Colonic mucosa (tissue), 4 donors: ENCODE measurements around the gene MYD88. TPM values are rescaled to one million over a fixed set of nuclear protein-coding genes. Genes with fewer than 3 reads are reported as not detected.

Experiments
- DNase-seq: peaks from one replicate; pipeline ENCODE4 v3.0.0-alpha.2; 2020
- H3K27ac ChIP-seq: fragments of 200-600 bp; one replicate; pipeline ENCODE4 v1.8.0; 2021
- H3K27me3 ChIP-seq: fragments of 200-600 bp; one replicate; pipeline ENCODE4 v1.8.0; 2021
- H3K36me3 ChIP-seq: fragments of 200-600 bp; one replicate; pipeline ENCODE4 v1.8.0; 2021
- H3K4me1 ChIP-seq: fragments of 200-600 bp; one replicate; pipeline ENCODE4 v1.8.0; 2021; ENCODE audit warnings: mild to moderate bottlenecking
- H3K4me3 ChIP-seq: fragments of 200-600 bp; one replicate; pipeline ENCODE4 v1.8.0; 2021
- H3K9ac ChIP-seq, 2 donors: one replicate each; pipeline ENCODE4 v1.7.0; 2013; ENCODE audit warnings: control low read depth in 2 of 2, low read depth in 2 of 2, low read length in 2 of 2
- H3K9me3 ChIP-seq: fragments of 200-600 bp; one replicate; pipeline ENCODE4 v1.8.0; 2021
- intact Hi-C: fragments of 100-400 bp; cut with DNase I; formaldehyde crosslinking; loops from one replicate; pipeline ENCODE4 v1.14.1; 2022
- total RNA-seq, 2 donors: library from RNA; stranded (reverse); fragmentation: NEBNext Ultra II Directional in 1 of 2; extraction: Animal tissue kit (Norgen Biotek cat#: 25700) in 1 of 2; gene quantifications; one replicate each; pipeline ENCODE4 v1.2.1, GENCODE V29; 2021
- TF ChIP-seq, protein P1 (sequence below): fragments of 200-600 bp; IDR thresholded peaks from one replicate; pipeline ENCODE4 v1.8.0; 2022; ENCODE audit warnings: antibody characterized with exemption, mild to moderate bottlenecking
- donor health status: healthy.
- donor health status: DM: no; HTN: no; CAD: no.
- donor health status: DM: no; HTN: no; CAD: no.

MYD88 gene
- total RNA-seq, 2 donors from 2014 or later, result 69.5 to 70.4 TPM

DNA sequence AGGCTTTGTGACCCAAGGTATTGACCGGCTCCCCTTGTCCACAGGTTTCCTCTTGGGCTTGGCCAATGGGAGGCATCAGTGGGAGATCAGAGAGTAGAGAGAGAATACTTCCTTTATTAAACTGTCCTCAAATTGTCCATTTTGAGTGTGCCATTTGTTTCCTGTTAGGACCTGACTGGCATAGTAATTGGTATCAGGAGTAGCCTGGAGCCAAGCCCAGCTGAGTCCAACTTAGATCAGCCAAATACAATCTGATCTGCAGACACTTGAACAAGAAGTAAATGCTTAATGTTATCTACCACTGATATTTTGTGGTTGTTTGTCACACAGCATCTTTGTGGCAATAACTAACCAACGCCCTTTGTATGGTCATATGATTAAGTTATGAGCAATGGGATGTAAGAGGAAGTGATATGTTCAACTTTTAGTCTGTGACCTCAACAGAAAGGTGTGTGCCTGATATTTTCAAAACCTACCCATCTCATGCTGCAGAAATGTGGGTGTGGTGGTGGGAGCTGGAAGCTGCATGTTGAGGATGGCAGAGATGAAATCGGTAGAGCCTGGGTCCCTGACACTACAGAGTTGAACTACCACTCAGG is 13.3 kb downstream of the MYD88 start:
- no peaks in the 10 kb centered on the region for H3K36me3 ChIP-seq
- no peaks in the 10 kb centered on the region for H3K4me1 ChIP-seq
- H3K9me3 ChIP-seq, result no peaks in the 10 kb centered on the region
- DNase-seq, result no peak
- H3K4me3 ChIP-seq, result no peak overlapping the region
- TF ChIP-seq, protein P1, sequence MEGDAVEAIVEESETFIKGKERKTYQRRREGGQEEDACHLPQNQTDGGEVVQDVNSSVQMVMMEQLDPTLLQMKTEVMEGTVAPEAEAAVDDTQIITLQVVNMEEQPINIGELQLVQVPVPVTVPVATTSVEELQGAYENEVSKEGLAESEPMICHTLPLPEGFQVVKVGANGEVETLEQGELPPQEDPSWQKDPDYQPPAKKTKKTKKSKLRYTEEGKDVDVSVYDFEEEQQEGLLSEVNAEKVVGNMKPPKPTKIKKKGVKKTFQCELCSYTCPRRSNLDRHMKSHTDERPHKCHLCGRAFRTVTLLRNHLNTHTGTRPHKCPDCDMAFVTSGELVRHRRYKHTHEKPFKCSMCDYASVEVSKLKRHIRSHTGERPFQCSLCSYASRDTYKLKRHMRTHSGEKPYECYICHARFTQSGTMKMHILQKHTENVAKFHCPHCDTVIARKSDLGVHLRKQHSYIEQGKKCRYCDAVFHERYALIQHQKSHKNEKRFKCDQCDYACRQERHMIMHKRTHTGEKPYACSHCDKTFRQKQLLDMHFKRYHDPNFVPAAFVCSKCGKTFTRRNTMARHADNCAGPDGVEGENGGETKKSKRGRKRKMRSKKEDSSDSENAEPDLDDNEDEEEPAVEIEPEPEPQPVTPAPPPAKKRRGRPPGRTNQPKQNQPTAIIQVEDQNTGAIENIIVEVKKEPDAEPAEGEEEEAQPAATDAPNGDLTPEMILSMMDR, result no peak
- H3K9ac ChIP-seq, result no peak overlapping the region
- H3K27me3 ChIP-seq, result no peaks in the 10 kb centered on the region
- no peak overlapping the region for H3K27ac ChIP-seq
- intact Hi-C loops, result no loop called here

DNA sequence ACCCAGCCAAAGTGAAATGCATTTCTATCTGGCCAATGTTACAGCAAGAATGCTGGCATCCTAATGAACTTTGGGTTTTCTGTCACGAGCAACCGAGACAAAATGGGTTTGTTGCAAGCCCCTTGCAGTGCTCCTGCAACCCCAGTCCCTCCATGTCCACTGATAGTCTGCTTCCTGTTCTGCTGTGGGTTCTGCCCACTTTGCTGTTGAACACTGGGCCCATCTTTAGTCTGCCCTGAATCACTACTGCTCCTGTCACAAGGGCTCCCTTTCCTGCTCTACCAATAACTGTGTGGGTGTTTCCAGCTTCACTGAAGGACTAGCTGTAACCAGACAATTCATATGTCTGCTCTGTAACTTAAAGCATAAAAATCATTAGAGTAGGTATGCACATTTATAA is 14.1 kb downstream of the MYD88 start:
- Histone ChIP-seq H3K9me3 (no peaks in the 10 kb centered on the region), H3K9ac (no peak overlapping the region), H3K4me1 (no peaks in the 10 kb centered on the region), H3K27me3 (no peaks in the 10 kb centered on the region), H3K27ac (no peak overlapping the region), H3K4me3 (no peak overlapping the region), H3K36me3 (no peaks in the 10 kb centered on the region)
- DNase-seq, result no peak
- intact Hi-C loops, result no loop called here
- TF ChIP-seq, protein P1, result no peak

DNA sequence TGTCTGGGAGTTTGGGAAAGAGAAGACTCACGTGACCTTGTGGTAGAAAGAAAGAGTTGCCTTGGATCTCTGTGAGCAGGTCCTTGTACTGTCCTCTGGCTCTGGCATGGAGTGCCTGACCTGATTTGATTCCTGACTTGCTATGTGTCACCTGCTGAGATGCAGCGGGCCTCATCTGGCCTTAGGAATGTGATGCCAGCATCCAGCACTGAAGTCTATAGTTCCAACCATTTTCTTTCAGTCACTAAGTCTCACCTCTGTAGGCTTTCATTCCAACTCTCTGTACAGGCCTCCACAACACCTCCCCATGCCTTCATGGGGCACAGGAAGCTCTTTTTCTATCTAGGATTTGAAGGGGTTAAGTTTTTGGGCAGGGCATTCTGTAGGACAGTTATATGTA is 14.8 kb downstream of the MYD88 start:
- Histone ChIP-seq H3K27ac (no peak overlapping the region), H3K27me3 (no peaks in the 10 kb centered on the region), H3K9me3 (no peaks in the 10 kb centered on the region), H3K9ac (no peak overlapping the region), H3K4me1 (no peaks in the 10 kb centered on the region), H3K4me3 (no peak overlapping the region), H3K36me3 (no peaks in the 10 kb centered on the region)
- no peak for DNase-seq
- intact Hi-C loops, result no loop called here
- TF ChIP-seq, protein P1, result no peak

DNA sequence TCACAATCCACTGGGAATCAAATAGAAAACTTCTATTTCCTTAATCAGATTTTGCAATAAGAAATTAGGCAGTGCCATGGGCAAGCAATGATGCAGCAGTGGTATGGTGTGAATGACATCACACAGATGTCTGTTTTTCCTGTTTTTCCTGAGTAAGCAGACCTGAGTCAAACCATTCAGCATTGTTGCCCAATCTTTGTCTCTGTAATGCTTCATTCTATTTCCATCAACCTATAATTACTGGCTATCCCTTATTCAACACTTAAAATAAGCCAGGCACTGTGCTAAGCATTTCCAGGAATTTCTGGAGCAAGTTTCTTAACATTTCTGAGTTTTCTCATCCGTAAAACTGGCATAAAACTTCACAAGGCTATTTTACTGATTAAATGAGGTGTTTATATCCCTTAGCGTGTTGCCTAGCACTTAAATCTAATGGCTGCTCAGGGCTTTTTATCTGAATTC is 15.6 kb downstream of the MYD88 start:
- DNase-seq, result no peak
- H3K9me3 ChIP-seq, result no peaks in the 10 kb centered on the region
- no peak overlapping the region for H3K9ac ChIP-seq
- H3K27ac ChIP-seq, result no peak overlapping the region
- no peak overlapping the region for H3K4me3 ChIP-seq
- intact Hi-C loops, result no loop called here
- no peaks in the 10 kb centered on the region for H3K4me1 ChIP-seq
- H3K36me3 ChIP-seq, result no peaks in the 10 kb centered on the region
- TF ChIP-seq, protein P1, result no peak
- no peaks in the 10 kb centered on the region for H3K27me3 ChIP-seq

DNA sequence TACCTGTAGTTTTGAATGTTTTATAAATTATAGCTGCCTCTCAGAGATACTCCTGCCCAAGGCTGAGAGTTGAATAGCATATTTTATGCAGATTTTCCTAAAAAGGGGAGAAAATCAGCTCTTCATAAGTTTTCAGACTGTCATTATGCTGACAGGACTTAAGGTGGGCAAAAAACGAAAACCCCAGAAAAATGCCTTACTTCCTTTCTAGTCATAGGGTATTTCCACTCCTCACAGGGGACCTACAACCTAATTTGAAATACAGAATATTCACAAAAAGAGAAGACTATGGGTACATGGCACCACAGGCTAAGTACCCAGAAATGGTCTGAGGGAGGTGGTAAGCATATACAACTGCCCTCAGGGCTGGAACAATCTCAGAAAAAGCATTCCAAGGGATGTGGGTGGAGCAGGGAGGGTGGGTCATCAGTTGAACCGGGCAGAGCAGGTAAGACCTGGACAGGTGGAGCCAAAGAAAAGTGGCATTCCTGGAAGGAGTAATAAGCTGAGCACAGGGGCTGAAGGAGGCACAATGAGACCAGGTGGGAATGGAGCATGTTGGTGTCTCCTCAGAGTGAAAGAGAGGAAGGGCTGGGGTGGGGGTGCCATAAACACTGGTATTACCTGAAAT is 16.3 kb downstream of the MYD88 start:
- Histone ChIP-seq H3K4me1 (no peaks in the 10 kb centered on the region), H3K27me3 (no peaks in the 10 kb centered on the region), H3K27ac (no peak overlapping the region), H3K9ac (no peak overlapping the region), H3K9me3 (no peaks in the 10 kb centered on the region), H3K4me3 (no peak overlapping the region), H3K36me3 (no peaks in the 10 kb centered on the region)
- peak; percentile 63 for DNase-seq
- intact Hi-C loops, result no loop called here
- TF ChIP-seq, protein P1, result no peak
